GM21717 (cell line): Measurements from ENCODE around the gene COL16A1.

Source experiments
- ATAC-seq: cut with Tn5 transposase; IDR thresholded peaks from one replicate; pipeline ENCODE4 v1.9.1; 2021; ENCODE audit warnings: mild to moderate bottlenecking, moderate library complexity; ENCODE audit not compliant: unreplicated experiment

COL16A1 gene

GRCh38 chr1:31627930-31628559 is 75.8 kb downstream of the COL16A1 start:
- no peak for ATAC-seq

- ATAC-seq: no peak
These were observed 76.4 kb downstream of the COL16A1 start for GRCh38 chr1:31627301-31627929.

GRCh38 chr1:31626223-31627207 is 77.3 kb downstream of the COL16A1 start:
- no peak for ATAC-seq

- ATAC-seq: no peak
These were observed 78.1 kb downstream of the COL16A1 start for GRCh38 chr1:31625561-31626222.

GRCh38 chr1:31624731-31625514 is 78.9 kb downstream of the COL16A1 start:
- no peak for ATAC-seq

- ATAC-seq: no peak
These were observed 79.5 kb downstream of the COL16A1 start for GRCh38 chr1:31624309-31624708.

- ATAC-seq: no peak
These were observed 80.5 kb downstream of the COL16A1 start for GRCh38 chr1:31623365-31623764.

GRCh38 chr1:31621847-31622730 is 81.7 kb downstream of the COL16A1 start:
- no peak for ATAC-seq

GRCh38 chr1:31621498-31621820 is 82.4 kb downstream of the COL16A1 start:
- no peak for ATAC-seq

GRCh38 chr1:31620631-31621497 is 83.0 kb downstream of the COL16A1 start:
- no peak for ATAC-seq

GRCh38 chr1:31618916-31619846 is 84.6 kb downstream of the COL16A1 start:
- no peak for ATAC-seq

GRCh38 chr1:31617916-31618746 is 85.7 kb downstream of the COL16A1 start:
- ATAC-seq: no peak

GRCh38 chr1:31617218-31617915 is 86.5 kb downstream of the COL16A1 start, which contains the start of gene HCRTR1:
Gene HCRTR1 (plus strand): TSS chr1:31617689. CDS start chr1:31619193, 1,504 bp downstream.
- no peak for ATAC-seq

GRCh38 chr1:31615939-31616338 is 87.9 kb downstream of the COL16A1 start:
- no peak for ATAC-seq

GRCh38 chr1:31615414-31615813 is 88.4 kb downstream of the COL16A1 start:
- ATAC-seq: no peak
